ENCODE data around the gene TSPAN9.

Gene TSPAN9

GRCh38 chr12:3040026-3040656 is 37.0 kb upstream of the TSPAN9 start:
- H3K4me3 ChIP-seq (ENCODE audit: low read length) = no peak overlapping the region
- TF ChIP-seq, protein P1, sequence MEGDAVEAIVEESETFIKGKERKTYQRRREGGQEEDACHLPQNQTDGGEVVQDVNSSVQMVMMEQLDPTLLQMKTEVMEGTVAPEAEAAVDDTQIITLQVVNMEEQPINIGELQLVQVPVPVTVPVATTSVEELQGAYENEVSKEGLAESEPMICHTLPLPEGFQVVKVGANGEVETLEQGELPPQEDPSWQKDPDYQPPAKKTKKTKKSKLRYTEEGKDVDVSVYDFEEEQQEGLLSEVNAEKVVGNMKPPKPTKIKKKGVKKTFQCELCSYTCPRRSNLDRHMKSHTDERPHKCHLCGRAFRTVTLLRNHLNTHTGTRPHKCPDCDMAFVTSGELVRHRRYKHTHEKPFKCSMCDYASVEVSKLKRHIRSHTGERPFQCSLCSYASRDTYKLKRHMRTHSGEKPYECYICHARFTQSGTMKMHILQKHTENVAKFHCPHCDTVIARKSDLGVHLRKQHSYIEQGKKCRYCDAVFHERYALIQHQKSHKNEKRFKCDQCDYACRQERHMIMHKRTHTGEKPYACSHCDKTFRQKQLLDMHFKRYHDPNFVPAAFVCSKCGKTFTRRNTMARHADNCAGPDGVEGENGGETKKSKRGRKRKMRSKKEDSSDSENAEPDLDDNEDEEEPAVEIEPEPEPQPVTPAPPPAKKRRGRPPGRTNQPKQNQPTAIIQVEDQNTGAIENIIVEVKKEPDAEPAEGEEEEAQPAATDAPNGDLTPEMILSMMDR (conservative IDR thresholded peaks at IDR 0.05; ENCODE audit: low read length) = no peak
- DNase-seq (ENCODE audit: low read depth) = no peak

DNA sequence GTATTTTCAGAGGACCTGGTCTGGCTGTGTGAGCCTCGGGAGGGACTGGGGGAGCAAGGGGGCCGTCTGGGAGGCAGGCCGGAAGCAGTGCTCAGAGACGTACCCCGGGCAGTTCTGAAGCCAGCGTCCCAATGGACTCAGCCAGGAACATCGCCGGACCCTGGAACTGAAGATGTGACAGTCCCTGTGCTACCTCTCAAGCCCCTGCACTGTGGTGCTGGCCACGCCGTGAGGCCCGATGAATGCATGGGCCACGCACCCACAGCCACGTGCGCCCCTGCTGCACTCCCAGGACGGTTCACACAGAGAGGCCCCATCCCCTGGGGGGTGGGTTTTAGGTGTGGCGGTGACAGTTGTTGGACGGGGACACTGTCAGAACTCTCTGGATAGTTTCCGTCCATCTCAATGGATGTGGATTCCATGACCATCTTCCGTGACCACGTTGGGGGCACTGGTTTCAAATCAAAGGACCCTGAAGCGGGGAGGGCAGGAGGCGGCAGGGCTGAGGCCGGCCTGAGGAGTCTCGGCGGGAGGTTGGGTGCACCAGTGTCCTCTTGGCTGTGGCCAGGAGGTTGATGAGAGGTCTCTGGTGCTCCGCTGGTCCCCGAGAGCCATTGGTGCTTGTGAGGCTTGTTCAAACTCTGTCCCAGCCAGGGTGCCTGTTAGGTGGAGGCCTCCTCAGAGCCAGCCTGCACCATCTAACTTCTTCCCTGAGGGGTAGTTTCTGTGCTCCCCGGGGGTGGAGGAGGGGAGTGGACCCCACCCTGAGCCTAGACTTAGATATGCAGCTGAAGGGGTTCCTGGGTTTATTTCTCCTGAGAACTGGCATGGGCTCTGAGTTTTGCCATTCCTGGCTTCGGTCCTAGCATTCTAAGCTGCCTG is 36.3 kb upstream of the TSPAN9 start:
- DNase-seq (ENCODE audit: low read depth) = no peak
- TF ChIP-seq, protein P1 (conservative IDR thresholded peaks at IDR 0.05; ENCODE audit: low read length) = no peak

GRCh38 chr12:3041558-3042164 is 35.5 kb upstream of the TSPAN9 start:
- DNase-seq (ENCODE audit: low read depth) = peak; percentile 65
- TF ChIP-seq, protein P1 (conservative IDR thresholded peaks at IDR 0.05; ENCODE audit: low read length) = peak; percentile 75
- no peak overlapping the region for H3K4me3 ChIP-seq (ENCODE audit: low read length)

More for the DNA sequence above, 36.3 kb upstream of the TSPAN9 start:
- H3K4me3 ChIP-seq (ENCODE audit: low read length) = no peak overlapping the region

GRCh38 chr12:3042394-3042793 is 34.8 kb upstream of the TSPAN9 start:
- no peak overlapping the region for H3K4me3 ChIP-seq (ENCODE audit: low read length)
- TF ChIP-seq, protein P1 (conservative IDR thresholded peaks at IDR 0.05; ENCODE audit: low read length) = no peak
- no peak for DNase-seq (ENCODE audit: low read depth)

GRCh38 chr12:3042826-3043225 is 34.4 kb upstream of the TSPAN9 start:
- no peak for DNase-seq (ENCODE audit: low read depth)
- TF ChIP-seq, protein P1 (conservative IDR thresholded peaks at IDR 0.05; ENCODE audit: low read length) = no peak

DNA sequence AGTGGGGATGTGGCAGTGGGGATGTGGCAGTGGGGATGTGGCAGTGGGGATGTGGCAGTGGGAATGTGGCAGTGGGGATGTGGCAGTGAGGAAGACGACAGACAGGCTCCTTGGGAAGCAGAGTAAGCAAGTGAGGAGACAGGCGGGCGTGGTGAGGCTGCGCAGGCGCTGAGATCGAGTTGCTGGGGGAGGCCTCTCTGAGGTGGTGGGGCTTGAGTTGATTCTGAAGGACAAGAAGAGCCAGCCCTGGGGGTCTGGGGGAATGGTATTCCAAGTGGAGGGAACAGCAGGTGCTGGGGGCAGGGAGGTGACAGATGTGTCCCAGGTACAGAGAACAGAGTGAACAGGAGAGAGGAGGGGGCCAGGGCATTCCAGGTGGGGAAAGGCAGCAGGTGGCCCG is 33.8 kb upstream of the TSPAN9 start:
- H3K4me3 ChIP-seq (ENCODE audit: low read length) = no peak overlapping the region
- TF ChIP-seq, protein P1 (conservative IDR thresholded peaks at IDR 0.05; ENCODE audit: low read length) = no peak
- no peak for DNase-seq (ENCODE audit: low read depth)

More at GRCh38 chr12:3042826-3043225, 34.4 kb upstream of the TSPAN9 start:
- H3K4me3 ChIP-seq (ENCODE audit: low read length) = no peak overlapping the region

All from AG10803 (cell line).